ENCODE measurements around the gene MAP2.

MAP2 gene

GRCh38 chr2:209771474-209772289 is 347.8 kb downstream of the MAP2 start, which contains the start of gene UNC80:
UNC80 (plus strand) TSS chr2:209771832; CDS start chr2:209772073, 241 bp downstream.
- Mint-ChIP-seq H3K27ac (no peak within 1 kb of the TSS), H3K27me3 (peaks cover 15% of the 10 kb centered on the region), H3K36me3 (no peaks in the 10 kb centered on the region), H3K4me1 (no peaks in the 10 kb centered on the region), H3K4me3 (no peak within 1 kb of the TSS), H3K9me3 (no peaks in the 10 kb centered on the region)
- peak; percentile 49 for DNase-seq
- CTCF ChIA-PET = no interaction called here

- Mint-ChIP-seq H3K9me3 (no peaks in the 10 kb centered on the region), H3K27me3 (peaks cover 15% of the 10 kb centered on the region), H3K4me1 (no peaks in the 10 kb centered on the region), H3K4me3 (no peak overlapping the region), H3K36me3 (no peaks in the 10 kb centered on the region), H3K27ac (no peak overlapping the region)
- CTCF ChIA-PET = no interaction called here
- no peak for DNase-seq
Measured at GRCh38 chr2:209772290-209772685, 348.4 kb downstream of the MAP2 start.

- Mint-ChIP-seq H3K27me3 (peaks cover 15% of the 10 kb centered on the region), H3K4me3 (no peak overlapping the region), H3K4me1 (no peaks in the 10 kb centered on the region), H3K9me3 (no peaks in the 10 kb centered on the region), H3K36me3 (no peaks in the 10 kb centered on the region), H3K27ac (no peak overlapping the region)
- CTCF ChIA-PET = no interaction called here
- no peak for DNase-seq
Measured at GRCh38 chr2:209773377-209773776, 349.5 kb downstream of the MAP2 start.
